NCI-H510A (cell line): ENCODE measurements around the gene LGALS9.

Experiments
- DNase-seq: peaks from one replicate; lab custom pipeline; 2025; lab: John Stamatoyannopoulos, UW

The LGALS9 gene

DNA sequence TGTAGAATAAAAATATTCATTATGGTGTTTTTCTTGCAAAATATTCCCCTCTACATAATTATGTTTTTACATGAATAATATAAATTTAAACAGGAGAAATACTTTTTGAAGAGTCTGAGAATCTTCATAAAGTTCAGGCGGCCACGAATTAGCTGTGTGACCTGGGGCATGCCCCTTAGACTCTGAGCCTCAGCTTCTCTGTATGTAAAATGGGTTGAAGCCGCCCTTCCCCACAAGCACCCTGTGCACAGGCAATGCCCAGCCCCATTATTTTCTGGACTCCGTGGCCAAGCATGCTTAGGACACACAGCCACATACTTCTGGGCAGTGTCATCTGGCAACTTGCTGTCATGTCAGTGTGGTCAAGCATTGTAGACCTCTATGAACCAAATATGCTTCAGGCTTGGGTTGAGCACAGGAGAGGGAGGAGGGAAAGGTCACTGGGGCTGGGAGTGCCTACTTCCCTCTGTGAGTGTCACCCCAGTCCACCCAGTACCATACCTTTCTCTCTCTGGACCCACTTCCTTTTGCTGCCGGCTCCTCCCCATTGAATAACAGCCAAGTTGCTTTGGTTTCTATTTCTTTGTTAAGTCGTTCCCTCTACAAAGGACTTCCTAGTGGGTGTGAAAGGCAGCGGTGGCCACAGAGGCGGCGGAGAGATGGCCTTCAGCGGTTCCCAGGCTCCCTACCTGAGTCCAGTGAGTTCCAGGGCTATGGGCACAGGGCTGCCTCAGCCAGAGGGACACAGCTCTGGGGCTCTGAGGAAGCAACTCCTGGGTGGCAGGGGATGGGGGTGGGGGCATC, at the start of gene LGALS9:
Gene LGALS9, plus strand, starts transcription at position 582 of the 804 bp plus-strand sequence. Its CDS starts 78 bp downstream, at position 660.
- DNase-seq: no peak

DNA sequence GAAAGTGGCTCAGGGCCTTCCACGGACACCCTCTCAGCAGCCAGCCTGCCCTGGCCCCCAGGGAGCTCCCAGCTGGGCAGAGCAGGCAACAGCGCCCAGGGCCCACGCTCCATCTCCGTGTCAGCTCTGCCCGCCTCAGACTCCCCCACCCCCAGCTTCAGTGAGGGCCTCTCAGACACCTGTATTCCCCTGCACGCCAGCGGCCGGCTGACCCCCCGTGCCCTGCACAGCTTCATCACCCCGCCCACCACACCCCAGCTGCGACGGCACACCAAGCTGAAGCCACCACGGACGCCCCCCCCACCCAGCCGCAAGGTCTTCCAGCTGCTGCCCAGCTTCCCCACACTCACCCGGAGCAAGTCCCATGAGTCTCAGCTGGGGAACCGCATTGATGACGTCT, 48.3 kb upstream of the LGALS9 start:
- no peak for DNase-seq

DNA sequence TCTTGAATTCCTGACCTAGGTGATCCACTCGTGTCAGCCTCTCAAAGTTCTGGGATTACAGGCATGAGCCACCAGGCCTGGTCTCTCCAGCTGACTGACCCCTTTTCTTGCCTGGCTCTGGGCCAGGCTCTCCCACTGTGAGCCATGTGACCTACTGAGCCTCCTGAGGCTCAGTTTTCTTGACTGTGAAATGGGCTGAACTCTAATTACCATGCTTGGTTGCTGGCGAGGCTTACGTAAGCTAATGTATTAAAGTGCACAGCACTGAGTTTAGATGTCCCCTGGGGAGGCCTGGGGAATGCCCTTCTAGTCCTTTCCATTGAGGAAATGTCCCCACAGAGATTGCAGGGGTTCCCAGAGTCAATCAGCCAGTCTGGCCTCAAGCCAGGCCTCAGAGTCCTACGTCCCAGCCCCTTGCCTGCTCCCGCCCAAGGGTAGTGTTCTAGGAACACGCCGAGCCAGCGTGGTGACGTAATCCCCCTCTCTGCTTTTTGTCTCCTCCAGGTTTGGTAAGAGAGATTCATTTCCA, 45.8 kb upstream of the LGALS9 start:
- no peak for DNase-seq

DNA sequence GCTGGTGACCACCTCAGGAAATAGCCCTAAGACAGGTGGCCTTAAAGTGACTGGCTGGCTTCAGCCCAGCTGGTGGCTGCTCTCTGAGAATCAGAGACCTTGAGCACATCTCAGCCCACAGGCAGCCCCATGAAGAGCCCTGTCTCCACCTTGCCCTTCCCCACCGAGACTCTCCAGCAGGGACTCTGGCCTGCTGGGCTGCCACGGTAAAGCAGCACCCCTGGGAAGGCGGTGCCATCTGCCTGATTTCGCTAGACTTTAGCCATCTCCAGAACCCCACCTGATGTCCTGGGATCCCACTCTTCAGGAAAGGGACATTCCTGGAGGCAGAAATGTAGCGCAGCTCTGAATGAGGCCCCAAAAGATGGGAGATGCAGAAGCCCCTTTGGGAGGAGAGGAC, 45.2 kb upstream of the LGALS9 start:
- no peak for DNase-seq

DNA sequence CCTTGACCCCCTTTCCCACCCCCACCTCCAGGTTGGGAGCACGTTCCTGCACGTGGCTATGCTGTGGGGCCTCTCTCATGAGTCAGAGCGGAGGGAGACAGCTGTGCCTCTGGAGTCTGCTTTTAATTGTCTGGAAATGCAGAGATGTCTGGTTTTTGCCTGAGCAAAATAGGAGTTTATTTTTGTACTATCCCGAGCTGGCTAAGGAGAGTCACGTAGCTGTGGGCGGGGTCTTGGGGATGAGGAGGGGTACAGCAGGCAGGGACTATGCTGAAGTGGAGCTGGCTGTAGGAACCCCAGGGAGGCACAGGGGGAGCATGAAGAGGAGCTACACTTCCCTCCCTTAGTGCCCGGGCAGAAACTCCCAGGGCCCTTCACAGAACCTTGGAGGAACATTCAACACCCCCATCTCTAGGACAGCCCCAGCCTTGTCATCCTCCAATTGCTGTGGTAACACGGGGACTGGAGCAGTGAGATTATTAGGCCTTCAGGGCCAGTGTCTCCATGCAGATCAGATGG, 44.7 kb upstream of the LGALS9 start:
- no peak for DNase-seq

DNA sequence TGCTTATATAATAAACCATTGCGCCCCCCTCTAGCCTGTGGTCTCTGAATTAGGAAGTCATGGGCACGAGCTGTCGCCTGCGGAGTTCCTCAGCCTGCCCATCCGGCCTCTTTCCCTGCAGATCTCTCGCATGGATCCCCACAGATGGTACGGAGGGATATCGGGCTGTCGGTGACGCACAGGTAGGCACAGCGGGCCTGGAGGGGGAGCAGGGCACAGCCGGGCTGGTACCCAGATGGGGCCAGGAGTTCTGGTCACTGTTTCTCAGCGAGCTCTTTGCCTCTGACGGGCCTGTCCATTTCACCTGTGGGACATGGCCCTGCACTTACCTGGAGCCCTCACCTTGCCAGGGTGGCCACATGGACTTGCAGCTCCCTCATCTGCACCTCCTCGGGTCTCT, 42.6 kb upstream of the LGALS9 start:
- DNase-seq: no peak

DNA sequence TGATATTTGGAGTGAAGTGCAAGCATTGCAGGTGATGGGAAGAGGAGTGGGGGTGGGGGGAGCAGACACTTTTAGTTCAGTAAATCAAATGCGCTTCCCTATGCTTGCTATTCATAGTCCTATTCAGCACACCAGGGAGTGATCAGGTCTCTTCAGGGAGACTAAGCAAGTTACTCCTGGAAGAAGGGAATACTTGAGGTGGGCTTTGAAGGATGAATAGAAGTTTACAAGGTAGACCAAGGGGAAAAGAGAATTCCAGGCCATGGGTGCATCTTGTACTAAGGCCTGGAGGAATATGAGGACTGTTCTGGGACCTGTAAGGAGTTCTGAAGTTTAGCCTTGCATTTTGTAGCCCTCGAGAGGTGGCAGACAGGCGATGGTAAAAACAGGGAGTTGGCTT, 40.1 kb upstream of the LGALS9 start:
- no peak for DNase-seq

DNA sequence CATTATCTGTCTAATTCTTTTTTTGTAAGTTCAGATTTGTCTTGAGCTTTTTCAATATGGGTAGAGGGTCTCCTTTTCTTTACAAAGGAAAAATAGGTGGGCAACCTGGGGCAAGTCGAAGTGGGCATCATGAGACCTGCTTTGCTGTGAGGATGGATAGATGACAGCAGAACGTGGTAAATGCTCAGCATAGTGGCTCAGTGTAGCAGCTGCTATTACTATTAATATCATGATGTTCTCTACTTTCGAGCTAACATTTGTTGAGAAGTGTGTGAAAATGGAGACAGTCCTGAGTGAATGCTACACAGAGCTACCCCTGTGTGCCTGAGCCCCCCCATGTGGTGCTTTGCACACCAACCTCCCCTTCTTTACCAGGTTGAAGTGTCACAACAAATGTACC, 39.0 kb upstream of the LGALS9 start:
- DNase-seq: no peak

DNA sequence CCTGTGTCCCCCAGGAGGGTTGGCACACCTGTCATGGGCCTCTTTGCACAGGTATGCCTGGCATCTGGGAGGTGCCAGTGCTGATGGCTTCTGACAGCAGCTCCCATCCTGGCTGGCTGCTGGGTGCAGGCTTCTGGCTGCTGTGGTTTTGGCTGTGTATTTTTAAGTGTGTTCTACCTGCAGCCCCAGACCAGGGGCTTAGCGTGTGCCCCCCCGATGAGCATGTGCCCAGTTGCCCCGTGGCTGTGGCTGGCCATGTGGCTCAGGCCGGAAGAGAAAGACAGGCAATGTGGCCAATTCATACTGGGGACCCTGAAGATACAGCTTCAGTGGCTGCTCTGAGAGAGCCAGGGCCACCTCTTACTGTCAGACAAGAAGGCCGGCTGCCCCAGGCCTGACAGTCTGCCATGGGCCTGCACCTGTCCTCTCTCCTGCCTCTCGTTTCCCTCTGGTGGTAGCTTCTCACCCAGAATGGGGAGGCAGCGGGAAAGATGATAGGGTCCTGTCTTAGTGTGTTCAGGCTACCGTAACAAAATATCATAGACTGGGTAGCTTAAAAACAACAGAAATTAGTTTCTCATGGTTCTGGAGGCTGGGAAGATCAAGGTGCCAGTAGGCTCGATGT, 37.6 kb upstream of the LGALS9 start:
- DNase-seq: no peak

DNA sequence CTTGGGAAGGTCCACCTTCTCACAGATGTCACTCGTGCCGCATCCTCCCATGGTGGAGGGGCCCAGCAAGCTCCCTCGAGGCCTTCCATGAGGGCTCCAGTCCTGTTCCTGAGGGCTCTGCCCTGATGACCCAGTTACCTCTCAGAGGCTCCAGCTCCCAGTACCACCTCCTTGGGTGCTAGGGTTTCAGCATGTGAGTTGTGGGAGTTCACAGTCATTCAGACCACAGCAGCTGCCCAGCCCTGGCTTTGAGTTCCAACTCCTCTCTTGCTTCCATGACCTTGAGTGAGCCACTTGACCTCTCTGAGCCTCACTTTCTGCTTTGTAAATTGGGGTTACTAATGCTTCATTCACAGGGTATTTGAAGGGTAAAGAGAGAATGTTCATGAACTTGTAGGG, 37.1 kb upstream of the LGALS9 start:
- no peak for DNase-seq

DNA sequence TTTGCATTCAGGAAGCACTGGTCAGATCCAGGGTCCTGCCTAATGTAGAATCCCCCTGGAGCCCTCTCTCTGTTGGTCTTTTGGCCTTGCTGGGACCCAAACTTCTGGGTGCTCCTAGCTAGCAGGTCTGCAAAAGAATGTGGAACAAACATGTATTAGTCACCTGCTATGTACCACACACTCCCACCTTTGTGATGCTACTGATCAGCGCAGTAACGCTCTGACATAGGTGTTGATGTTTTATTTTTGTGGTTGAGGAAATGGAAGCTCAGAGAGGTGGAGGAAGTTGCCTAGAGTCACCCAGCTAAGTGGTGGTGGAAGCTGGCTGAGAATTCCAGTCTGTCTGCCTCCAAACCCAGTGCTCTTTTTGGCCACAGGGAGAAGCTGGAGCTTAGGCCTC, 35.8 kb upstream of the LGALS9 start:
- no peak for DNase-seq

DNA sequence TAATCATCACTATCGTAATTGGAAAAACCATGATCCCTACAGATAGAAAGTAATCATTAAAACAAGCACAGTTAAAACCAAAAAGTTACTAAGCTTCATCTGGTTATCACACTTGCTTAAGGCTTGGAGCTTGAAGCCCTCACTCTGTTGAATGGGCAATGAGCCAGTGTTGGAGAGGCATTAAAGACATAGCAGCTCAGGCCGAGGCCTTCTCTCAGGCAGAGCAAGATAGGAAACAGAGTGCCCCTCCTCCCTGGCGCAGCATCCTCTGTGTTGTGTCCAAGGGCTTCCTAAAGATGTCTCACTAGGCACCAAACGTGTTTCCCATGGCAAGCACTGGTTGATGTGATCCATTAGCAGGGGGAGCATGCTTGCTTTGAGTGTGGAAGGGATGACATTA, 34.9 kb upstream of the LGALS9 start:
- DNase-seq: no peak

DNA sequence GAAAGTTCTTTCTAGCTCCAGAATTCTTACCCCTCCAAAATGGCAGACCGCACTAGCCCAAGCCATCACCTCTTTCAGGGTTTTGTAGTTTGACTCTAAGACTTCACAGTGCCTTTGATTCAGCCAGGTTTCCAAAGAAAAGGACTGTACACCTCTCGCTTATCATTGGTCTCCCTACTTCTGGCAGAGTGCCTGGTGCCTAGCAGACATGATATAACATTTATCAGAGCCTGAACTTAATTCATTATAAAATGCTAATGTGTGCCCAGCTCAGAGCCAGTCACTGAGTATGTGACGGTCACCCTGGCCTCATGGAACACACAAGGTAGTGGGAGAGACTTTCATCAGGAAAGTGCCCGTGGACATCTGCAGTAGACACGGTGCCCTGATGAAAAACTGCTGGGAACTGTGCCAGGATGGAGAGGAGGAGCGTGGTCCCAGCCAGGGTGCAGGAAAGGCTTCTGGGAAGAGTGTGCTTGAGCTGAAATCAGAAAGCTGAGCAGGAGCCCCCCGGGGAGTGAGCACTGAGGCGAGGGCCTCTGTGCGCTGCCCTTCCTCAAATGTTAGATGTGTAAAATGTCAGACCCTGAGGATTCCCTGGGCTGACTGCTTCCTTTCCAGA, 34.3 kb upstream of the LGALS9 start:
- DNase-seq: no peak

DNA sequence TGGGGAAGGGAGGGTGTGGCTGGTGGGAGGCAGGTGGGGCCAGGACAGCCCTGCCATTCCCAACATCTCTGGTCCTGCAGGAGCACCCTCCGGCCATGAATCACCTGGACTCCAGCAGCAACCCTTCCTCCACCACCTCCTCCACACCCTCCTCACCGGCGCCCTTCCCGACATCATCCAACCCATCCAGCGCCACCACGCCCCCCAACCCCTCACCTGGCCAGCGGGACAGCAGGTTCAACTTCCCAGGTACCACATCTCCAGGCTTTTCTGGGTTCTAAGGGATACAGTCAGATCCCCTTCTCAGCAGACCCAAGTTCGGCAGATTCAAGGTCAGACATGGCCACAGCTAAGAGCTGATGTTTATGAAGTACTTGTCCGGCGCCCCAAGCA, 33.8 kb upstream of the LGALS9 start:
- DNase-seq: no peak

DNA sequence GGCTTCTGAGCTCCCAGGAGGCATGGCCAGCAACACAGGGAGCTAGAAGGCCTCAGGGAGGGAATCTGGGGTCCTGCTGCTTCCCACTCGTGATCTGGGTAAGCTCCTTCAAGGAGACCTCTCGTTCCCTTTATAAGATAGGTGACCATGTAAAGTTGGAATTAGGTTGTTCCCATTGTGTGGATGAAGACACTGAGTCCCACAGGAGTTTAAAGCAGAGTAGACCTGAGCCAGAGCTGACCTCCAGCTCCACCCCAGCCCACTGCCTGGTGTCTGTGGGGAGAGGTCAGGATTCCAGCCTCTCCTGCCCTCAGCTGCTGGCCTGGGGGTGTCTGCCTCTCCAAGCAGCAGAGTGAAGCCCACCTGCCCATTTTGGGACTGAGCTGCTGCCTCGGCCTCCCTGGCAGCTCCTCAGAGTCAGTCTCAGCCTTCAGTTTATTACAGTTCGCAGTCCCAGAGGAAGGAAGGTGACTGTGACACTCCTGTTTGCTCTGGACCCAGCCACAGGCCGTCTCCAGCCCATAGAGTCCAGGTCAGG, 33.1 kb upstream of the LGALS9 start:
- DNase-seq: no peak

DNA sequence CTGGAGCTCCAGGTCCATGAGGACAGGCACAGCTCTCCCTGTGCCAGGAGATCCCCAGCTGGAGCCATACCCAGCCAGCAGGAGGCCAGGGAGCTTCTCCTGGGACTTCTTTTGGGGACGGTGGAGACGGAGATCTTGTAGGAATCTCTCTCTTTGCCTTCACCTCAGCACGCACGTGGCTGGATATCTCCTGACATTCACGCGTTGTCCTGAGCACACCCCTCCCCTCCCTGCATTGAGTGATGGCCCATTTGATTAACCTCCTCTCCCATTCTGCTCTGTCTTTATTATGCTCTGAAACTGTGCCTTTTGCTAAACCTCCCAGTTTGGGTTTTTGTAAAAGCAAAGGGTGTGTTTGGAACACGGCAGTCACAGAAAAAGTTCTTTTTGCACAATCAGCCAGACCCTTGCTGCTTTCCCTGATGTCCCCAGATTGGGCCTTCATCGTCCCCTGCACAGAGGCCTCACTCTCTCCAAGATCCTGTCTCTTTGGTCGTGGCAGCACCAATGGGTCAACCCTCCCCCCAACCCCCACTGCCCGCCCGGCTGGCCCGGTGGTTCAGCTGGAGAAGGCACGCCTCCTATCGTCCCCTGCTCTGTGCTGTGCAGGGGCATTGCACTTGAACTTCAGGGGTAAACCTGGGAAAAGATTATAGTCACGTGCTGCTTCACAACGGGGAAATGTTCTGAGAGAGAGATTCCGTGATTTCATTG, 32.5 kb upstream of the LGALS9 start:
- no peak for DNase-seq

DNA sequence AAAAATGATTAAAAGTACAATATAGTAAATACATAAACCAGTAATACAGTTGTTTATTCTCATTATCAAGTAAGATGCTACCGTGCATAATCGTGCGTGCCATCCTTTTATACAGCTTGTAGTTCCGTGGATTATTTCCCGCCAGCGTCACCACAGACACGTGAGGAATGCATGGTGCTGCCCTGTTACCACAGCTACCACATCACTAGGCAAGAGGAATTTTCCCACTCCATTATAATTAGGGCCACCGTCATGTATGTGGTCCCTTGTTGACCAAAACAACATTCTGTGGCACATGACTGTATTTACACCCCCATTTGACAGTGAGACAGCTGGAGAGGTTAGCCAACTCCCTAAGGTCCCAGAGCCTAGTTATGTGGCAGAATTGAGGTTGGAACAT, 30.5 kb upstream of the LGALS9 start:
- DNase-seq: no peak

DNA sequence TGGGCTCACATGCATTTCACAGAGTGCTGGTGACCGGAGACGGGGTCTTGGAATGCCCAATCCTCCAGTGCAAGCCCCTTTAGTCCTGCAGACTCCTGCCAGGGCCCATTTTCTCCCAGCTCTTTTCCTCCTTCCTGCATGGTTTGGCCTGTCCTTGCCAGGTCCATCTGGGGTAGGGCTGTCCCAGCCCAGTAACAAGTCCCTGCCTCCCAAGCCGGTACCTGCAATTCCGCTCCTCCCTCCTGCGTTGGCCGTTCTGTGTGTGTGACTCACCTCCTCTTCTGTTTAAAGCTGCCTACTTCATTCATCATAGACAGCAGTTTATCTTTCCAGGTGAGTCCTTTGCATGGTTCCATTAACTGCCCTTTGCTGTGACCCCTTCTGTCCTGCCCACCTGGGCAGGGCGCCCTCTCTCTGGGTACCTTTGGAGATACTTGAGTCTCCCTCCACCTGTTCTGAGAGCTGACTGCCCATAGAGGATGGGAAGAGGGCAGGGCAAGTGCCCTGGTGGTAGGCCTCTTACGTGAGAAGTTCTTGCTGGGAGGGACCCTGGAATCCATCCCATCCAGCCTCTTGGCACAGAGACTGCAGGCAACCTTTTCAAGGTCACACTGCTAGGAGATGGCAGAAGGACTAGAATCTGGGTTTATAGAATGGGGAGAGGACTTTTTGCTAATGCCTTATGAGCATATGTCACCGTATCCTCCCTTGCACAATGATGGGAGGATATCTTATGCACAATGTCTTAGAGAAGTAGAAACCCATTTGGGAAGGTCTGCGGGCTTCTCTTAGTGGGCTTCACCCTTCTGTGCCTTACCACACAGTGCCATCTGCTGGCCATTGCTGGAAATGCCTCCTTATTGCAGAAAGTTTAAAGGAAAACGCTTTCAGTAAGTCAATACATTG, 29.7 kb upstream of the LGALS9 start:
- no peak for DNase-seq

DNA sequence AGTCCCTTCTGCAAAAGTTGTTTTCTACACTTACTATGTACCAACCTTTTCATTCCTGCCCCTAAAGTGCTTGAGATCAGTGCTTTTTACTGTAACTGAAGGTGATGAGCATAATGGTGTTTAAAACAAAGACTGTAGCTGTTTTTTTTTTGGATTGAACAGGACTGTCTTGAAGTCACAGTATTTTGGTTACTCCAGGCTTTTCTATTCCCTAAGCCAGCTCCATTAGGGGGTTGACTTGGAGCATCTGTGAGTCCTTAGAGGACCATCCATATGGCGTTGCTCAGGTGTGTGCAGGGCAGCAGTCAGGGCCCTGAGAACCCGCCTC, 29.0 kb upstream of the LGALS9 start:
- DNase-seq: no peak

DNA sequence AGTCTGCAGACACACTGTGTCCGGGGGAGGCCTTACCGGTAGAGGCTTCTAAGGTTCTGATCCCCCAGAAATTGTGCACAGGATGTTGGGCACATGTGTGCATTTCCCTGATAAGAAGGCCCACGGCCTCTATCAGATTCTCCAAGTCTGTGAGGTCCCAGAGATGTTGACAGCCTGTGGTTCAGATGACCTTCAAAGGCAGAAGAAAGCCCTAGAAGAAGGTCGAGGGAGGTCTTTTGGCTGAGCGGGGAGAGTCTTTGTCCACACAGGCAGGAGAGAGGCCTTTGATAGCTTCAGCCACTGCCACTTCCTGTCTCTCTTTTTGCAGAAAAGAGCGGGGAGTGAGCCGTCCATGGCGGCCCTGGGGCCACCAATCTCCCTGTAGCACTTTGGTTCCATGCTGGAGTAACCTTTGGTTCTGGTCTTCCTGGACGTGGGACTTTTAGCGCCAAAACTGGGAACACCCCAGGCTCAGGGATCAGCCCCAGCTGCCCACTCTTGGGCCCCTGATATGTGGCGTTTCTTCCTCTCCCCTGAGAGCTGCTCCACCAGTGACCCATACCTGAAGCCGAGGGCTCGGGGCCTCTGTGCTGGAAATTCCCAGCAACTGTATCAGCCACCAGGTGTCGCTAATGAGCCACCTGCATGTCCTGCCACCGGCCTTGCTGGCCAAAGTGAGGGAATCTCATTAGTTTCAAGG, 28.1 kb upstream of the LGALS9 start:
- DNase-seq: peak; percentile 21

DNA sequence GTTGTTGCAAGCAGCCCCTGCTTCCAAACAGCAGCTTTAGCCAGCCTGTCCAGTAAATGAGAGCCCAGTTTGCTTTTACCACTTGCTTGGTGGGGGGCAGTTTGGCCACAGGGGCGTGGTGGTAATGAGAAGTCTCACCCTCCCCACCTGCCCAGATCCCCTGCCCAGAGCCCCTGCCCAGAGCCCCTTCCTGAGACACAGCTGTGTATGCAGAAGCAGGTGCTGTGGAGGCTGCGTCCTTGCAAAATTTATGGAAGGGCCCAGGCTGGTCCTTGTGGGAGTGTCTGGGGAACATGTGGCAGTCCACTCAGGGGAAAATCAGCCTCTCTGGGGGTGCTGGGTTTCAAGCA, 27.6 kb upstream of the LGALS9 start:
- no peak for DNase-seq
